Neural progenitor cell (in vitro differentiated cells): ENCODE results near the gene BOD1L2. TPM values are rescaled to one million over a fixed set of nuclear protein-coding genes. Genes with fewer than 3 reads are reported as not detected.

Source experiments
- DNase-seq: peaks from one replicate; pipeline ENCODE4 v3.0.0-alpha.2; 2016; ENCODE audit warnings: low spot score
- H2AFZ ChIP-seq: fragments of 200-600 bp; sonication (generic); replicated peaks from 2 replicates; pipeline ENCODE4 v1.6.1; 2016; ENCODE audit warnings: antibody characterized with exemption
- H3F3A ChIP-seq: fragments of 200-600 bp; sonication (generic); 2 replicates; pipeline ENCODE4 v1.6.1; 2016; ENCODE audit warnings: antibody characterized with exemption, low read depth
- H3K27ac ChIP-seq: fragments of 200-600 bp; sonication (generic); 2 replicates; pipeline ENCODE4 v1.5.1; 2016; ENCODE audit warnings: mild to moderate bottlenecking
- H3K27me3 ChIP-seq: fragments of 200-600 bp; sonication (generic); 2 replicates; pipeline ENCODE4 v1.6.1; 2016; ENCODE audit warnings: mild to moderate bottlenecking, moderate library complexity
- H3K36me3 ChIP-seq: fragments of 200-600 bp; sonication (generic); 2 replicates; pipeline ENCODE4 v1.5.1; 2016
- H3K4me1 ChIP-seq: fragments of 200-600 bp; sonication (generic); 2 replicates; pipeline ENCODE4 v1.6.1; 2016; ENCODE audit warnings: mixed run types
- H3K4me2 ChIP-seq: fragments of 200-600 bp; sonication (generic); 2 replicates; pipeline ENCODE4 v1.6.1; 2016
- H3K4me3 ChIP-seq: fragments of 200-600 bp; sonication (generic); 2 replicates; pipeline ENCODE4 v1.5.1; 2016
- H3K79me2 ChIP-seq: fragments of 200-600 bp; sonication (generic); 2 replicates; pipeline ENCODE4 v1.6.1; 2016; ENCODE audit warnings: low read depth
- H3K9ac ChIP-seq: fragments of 200-600 bp; sonication (generic); 2 replicates; pipeline ENCODE4 v1.6.1; 2016
- H3K9me3 ChIP-seq: fragments of 200-600 bp; sonication (generic); 2 replicates; pipeline ENCODE4 v1.5.1; 2016; ENCODE audit warnings: low read depth
- H4K20me1 ChIP-seq: fragments of 200-600 bp; sonication (generic); 2 replicates; pipeline ENCODE4 v1.6.1; 2016; ENCODE audit warnings: low read depth
- H3K27ac Mint-ChIP-seq: 3 replicates; pipeline ENCODE4 v1.8.0; 2021; ENCODE audit warnings: mixed read lengths
- H3K27me3 Mint-ChIP-seq: 2 replicates; pipeline ENCODE4 v1.8.0; 2022; ENCODE audit warnings: low read depth, mild to moderate bottlenecking, inconsistent platforms, moderate library complexity, mixed read lengths; ENCODE audit not compliant: insufficient read depth
- H3K36me3 Mint-ChIP-seq: 3 replicates; pipeline ENCODE4 v1.8.0; 2021; ENCODE audit warnings: mixed read lengths
- H3K4me1 Mint-ChIP-seq: 3 replicates; pipeline ENCODE4 v1.8.0; 2021; ENCODE audit warnings: mixed read lengths
- H3K4me3 Mint-ChIP-seq: 3 replicates; pipeline ENCODE4 v1.8.0; 2021; ENCODE audit warnings: mild to moderate bottlenecking, moderate library complexity, mixed read lengths
- H3K9me3 Mint-ChIP-seq: 3 replicates; pipeline ENCODE4 v1.8.0; 2020; ENCODE audit warnings: mixed read lengths
- CTCF ChIP-seq: fragments of 200-600 bp; sonication (generic); IDR thresholded peaks from 2 replicates; pipeline ENCODE4 v1.5.1; 2017; ENCODE audit warnings: antibody characterized with exemption, mild to moderate bottlenecking
- EZH2 ChIP-seq: fragments of 200-600 bp; sonication (generic); IDR thresholded peaks from 2 replicates; pipeline ENCODE4 v1.6.1; 2017; ENCODE audit warnings: antibody characterized with exemption, mild to moderate bottlenecking, moderate library complexity
- EZH2phosphoT487 ChIP-seq: fragments of 200-600 bp; sonication (generic); IDR thresholded peaks from 2 replicates; pipeline ENCODE4 v1.6.1; 2017; ENCODE audit warnings: antibody characterized with exemption
- total RNA-seq: library from RNA; depleted of rRNA; stranded (reverse); fragments of >200 nt; gene quantifications from 2 replicates; pipeline ENCODE4 v1.2.3, GENCODE V29; 2015; ENCODE audit warnings: low replicate concordance

Gene BOD1L2
- total RNA-seq, 1 donor from 2014 or later: not detected

GRCh38 chr18:57135699-57136098, 11.2 kb upstream of the BOD1L2 start:
- DNase-seq: no peak
- H3K27ac Mint-ChIP-seq: no peak overlapping the region
- no peaks in the 10 kb centered on the region for H3F3A ChIP-seq
- H3K36me3 Mint-ChIP-seq: no peaks in the 10 kb centered on the region
- no peaks in the 10 kb centered on the region for H3K36me3 ChIP-seq
- no peak overlapping the region for H3K27ac ChIP-seq
- H3K4me2 ChIP-seq: no peak overlapping the region
- peaks cover 4% of the 10 kb centered on the region for H3K4me1 Mint-ChIP-seq
- H3K4me3 Mint-ChIP-seq: no peak overlapping the region
- H3K27me3 Mint-ChIP-seq: peaks cover 2% of the 10 kb centered on the region
- H3K9ac ChIP-seq: no peak overlapping the region
- no peaks in the 10 kb centered on the region for H3K79me2 ChIP-seq
- peaks cover 10% of the 10 kb centered on the region for H3K4me1 ChIP-seq
- no peaks in the 10 kb centered on the region for H4K20me1 ChIP-seq
- TF ChIP-seq EZH2phosphoT487: no peak
- peak; percentile 28 for TF ChIP-seq CTCF
- H3K9me3 ChIP-seq: no peaks in the 10 kb centered on the region
- no peak overlapping the region for H2AFZ ChIP-seq
- no peak overlapping the region for H3K4me3 ChIP-seq
- H3K27me3 ChIP-seq: no peaks in the 10 kb centered on the region
- peaks cover 6% of the 10 kb centered on the region for H3K9me3 Mint-ChIP-seq

GRCh38 chr18:57137847-57138246, 9.0 kb upstream of the BOD1L2 start:
- Histone ChIP-seq H3K27ac (no peak overlapping the region), H3K36me3 (no peaks in the 10 kb centered on the region), H3F3A (no peaks in the 10 kb centered on the region), H3K4me2 (no peak overlapping the region), H3K27me3 (no peaks in the 10 kb centered on the region), H3K79me2 (no peaks in the 10 kb centered on the region), H3K9me3 (no peaks in the 10 kb centered on the region), H4K20me1 (no peaks in the 10 kb centered on the region), H3K9ac (no peak overlapping the region), H3K4me1 (peaks cover 15% of the 10 kb centered on the region), H2AFZ (no peak overlapping the region), H3K4me3 (no peak overlapping the region)
- Mint-ChIP-seq H3K4me3 (no peak overlapping the region), H3K27me3 (peaks cover 2% of the 10 kb centered on the region), H3K36me3 (no peaks in the 10 kb centered on the region), H3K27ac (no peak overlapping the region), H3K9me3 (peaks cover 6% of the 10 kb centered on the region), H3K4me1 (peaks cover 4% of the 10 kb centered on the region)
- no peak for DNase-seq
- TF ChIP-seq CTCF (no peak), EZH2 (no peak), EZH2phosphoT487 (no peak)

GRCh38 chr18:57141208-57142129, 5.4 kb upstream of the BOD1L2 start:
- Histone ChIP-seq H4K20me1 (no peaks in the 10 kb centered on the region), H3K4me1 (peaks cover 5% of the 10 kb centered on the region), H3K27me3 (no peaks in the 10 kb centered on the region), H3K4me2 (no peak overlapping the region), H3K79me2 (no peaks in the 10 kb centered on the region), H3F3A (no peaks in the 10 kb centered on the region), H3K36me3 (no peaks in the 10 kb centered on the region), H3K4me3 (no peak overlapping the region), H2AFZ (no peak overlapping the region), H3K27ac (no peak overlapping the region), H3K9ac (no peak overlapping the region), H3K9me3 (no peaks in the 10 kb centered on the region)
- no peak overlapping the region for H3K27ac Mint-ChIP-seq
- DNase-seq: no peak
- no peaks in the 10 kb centered on the region for H3K4me1 Mint-ChIP-seq
- peaks cover 7% of the 10 kb centered on the region for H3K9me3 Mint-ChIP-seq
- H3K27me3 Mint-ChIP-seq: peaks cover 7% of the 10 kb centered on the region
- no peak overlapping the region for H3K4me3 Mint-ChIP-seq
- H3K36me3 Mint-ChIP-seq: no peaks in the 10 kb centered on the region
- no peak for TF ChIP-seq CTCF
- no peak for TF ChIP-seq EZH2
- TF ChIP-seq EZH2phosphoT487: no peak
